Measurements from ENCODE around the gene ATG16L1.

DNA sequence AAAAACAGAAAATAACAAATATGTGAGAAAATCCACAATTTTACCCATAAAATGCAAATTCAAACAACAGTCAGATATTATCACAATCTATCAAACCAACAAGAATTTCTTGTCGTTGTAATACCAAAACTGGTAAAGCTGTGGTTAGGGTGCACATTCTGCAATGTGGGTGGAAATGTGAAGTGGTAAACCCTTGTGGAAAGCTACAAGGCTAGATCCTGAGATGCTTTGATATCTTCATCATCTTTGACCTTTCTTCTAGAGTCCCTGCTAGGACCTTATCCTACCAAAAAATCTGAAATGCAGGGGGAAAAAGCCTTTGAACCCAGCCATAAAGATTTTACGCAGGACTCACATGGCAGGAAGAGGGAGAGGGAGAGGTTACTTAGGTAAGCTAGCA, 17.2 kb upstream of the ATG16L1 start:
- TF ChIP-seq ZNF624 (tag by site-specific recombination; IDR thresholded peaks at IDR 0.05) (no peak), ZNF707 (tag by site-specific recombination; IDR thresholded peaks at IDR 0.05) (no peak), ZNF677 (tag by site-specific recombination; IDR thresholded peaks at IDR 0.05) (no peak), ZNF157 (tag by site-specific recombination; IDR thresholded peaks at IDR 0.05) (no peak), ZNF768 (tag by site-specific recombination; IDR thresholded peaks at IDR 0.05) (no peak), ZNF610 (tag by site-specific recombination; IDR thresholded peaks at IDR 0.05; ENCODE audit: borderline replicate concordance) (no peak)
- TF ChIP-seq, protein P1, sequence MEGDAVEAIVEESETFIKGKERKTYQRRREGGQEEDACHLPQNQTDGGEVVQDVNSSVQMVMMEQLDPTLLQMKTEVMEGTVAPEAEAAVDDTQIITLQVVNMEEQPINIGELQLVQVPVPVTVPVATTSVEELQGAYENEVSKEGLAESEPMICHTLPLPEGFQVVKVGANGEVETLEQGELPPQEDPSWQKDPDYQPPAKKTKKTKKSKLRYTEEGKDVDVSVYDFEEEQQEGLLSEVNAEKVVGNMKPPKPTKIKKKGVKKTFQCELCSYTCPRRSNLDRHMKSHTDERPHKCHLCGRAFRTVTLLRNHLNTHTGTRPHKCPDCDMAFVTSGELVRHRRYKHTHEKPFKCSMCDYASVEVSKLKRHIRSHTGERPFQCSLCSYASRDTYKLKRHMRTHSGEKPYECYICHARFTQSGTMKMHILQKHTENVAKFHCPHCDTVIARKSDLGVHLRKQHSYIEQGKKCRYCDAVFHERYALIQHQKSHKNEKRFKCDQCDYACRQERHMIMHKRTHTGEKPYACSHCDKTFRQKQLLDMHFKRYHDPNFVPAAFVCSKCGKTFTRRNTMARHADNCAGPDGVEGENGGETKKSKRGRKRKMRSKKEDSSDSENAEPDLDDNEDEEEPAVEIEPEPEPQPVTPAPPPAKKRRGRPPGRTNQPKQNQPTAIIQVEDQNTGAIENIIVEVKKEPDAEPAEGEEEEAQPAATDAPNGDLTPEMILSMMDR (tag by site-specific recombination; IDR thresholded peaks at IDR 0.05): no peak
- TF ChIP-seq, protein P2, sequence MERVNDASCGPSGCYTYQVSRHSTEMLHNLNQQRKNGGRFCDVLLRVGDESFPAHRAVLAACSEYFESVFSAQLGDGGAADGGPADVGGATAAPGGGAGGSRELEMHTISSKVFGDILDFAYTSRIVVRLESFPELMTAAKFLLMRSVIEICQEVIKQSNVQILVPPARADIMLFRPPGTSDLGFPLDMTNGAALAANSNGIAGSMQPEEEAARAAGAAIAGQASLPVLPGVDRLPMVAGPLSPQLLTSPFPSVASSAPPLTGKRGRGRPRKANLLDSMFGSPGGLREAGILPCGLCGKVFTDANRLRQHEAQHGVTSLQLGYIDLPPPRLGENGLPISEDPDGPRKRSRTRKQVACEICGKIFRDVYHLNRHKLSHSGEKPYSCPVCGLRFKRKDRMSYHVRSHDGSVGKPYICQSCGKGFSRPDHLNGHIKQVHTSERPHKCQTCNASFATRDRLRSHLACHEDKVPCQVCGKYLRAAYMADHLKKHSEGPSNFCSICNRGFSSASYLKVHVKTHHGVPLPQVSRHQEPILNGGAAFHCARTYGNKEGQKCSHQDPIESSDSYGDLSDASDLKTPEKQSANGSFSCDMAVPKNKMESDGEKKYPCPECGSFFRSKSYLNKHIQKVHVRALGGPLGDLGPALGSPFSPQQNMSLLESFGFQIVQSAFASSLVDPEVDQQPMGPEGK (tag by site-specific recombination; IDR thresholded peaks at IDR 0.05): no peak
- TF ChIP-seq, protein P3, sequence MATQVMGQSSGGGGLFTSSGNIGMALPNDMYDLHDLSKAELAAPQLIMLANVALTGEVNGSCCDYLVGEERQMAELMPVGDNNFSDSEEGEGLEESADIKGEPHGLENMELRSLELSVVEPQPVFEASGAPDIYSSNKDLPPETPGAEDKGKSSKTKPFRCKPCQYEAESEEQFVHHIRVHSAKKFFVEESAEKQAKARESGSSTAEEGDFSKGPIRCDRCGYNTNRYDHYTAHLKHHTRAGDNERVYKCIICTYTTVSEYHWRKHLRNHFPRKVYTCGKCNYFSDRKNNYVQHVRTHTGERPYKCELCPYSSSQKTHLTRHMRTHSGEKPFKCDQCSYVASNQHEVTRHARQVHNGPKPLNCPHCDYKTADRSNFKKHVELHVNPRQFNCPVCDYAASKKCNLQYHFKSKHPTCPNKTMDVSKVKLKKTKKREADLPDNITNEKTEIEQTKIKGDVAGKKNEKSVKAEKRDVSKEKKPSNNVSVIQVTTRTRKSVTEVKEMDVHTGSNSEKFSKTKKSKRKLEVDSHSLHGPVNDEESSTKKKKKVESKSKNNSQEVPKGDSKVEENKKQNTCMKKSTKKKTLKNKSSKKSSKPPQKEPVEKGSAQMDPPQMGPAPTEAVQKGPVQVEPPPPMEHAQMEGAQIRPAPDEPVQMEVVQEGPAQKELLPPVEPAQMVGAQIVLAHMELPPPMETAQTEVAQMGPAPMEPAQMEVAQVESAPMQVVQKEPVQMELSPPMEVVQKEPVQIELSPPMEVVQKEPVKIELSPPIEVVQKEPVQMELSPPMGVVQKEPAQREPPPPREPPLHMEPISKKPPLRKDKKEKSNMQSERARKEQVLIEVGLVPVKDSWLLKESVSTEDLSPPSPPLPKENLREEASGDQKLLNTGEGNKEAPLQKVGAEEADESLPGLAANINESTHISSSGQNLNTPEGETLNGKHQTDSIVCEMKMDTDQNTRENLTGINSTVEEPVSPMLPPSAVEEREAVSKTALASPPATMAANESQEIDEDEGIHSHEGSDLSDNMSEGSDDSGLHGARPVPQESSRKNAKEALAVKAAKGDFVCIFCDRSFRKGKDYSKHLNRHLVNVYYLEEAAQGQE (tag by site-specific recombination; IDR thresholded peaks at IDR 0.05): no peak

All from HEK293 (cell line).